OCI-LY7 (cell line): ENCODE data around the gene CRP.

Experiments used
- EZH2phosphoT487 ChIP-seq: fragments of 200-600 bp; sonication (generic); IDR thresholded peaks from 2 replicates; pipeline ENCODE4 v1.6.1; 2018; ENCODE audit warnings: low read depth, borderline replicate concordance, mild to moderate bottlenecking, mixed run types, antibody characterized with exemption, low read length, moderate library complexity, mixed read lengths
- TF ChIP-seq, protein P1 (sequence below): fragments of 200-600 bp; sonication (generic); conservative IDR thresholded peaks from 2 replicates; pipeline ENCODE4 v1.5.1; 2014; ENCODE audit warnings: mild to moderate bottlenecking, antibody characterized with exemption, low read length, moderate library complexity, mixed read lengths

DNA sequence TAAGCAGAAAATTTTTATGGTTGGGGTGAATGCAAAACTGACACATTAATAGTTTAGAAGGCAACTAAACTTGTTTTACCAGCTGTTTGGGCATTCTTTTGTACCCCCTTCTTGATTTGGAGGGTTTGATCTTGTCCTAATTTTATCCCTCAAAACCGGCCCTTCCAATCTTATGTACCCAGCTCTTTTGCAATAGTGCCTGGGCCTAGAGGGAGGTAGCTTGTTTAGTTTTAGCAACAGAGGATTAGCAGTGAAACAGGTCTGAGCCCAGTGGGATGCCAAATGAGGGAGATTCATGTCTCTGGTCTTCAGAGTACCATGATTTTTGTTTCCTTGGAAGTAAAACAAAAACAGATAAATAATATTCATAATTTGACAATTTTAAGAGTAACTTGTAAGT, 45.1 kb downstream of the CRP start:
- TF ChIP-seq EZH2phosphoT487 = no peak
- TF ChIP-seq, protein P1, sequence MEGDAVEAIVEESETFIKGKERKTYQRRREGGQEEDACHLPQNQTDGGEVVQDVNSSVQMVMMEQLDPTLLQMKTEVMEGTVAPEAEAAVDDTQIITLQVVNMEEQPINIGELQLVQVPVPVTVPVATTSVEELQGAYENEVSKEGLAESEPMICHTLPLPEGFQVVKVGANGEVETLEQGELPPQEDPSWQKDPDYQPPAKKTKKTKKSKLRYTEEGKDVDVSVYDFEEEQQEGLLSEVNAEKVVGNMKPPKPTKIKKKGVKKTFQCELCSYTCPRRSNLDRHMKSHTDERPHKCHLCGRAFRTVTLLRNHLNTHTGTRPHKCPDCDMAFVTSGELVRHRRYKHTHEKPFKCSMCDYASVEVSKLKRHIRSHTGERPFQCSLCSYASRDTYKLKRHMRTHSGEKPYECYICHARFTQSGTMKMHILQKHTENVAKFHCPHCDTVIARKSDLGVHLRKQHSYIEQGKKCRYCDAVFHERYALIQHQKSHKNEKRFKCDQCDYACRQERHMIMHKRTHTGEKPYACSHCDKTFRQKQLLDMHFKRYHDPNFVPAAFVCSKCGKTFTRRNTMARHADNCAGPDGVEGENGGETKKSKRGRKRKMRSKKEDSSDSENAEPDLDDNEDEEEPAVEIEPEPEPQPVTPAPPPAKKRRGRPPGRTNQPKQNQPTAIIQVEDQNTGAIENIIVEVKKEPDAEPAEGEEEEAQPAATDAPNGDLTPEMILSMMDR = no peak
